AG09319 (cell line): ENCODE measurements around the gene TNKS1BP1.

Source experiments
- DNase-seq: peaks from one replicate; pipeline ENCODE4 v3.0.0-alpha.2; 2010; ENCODE audit warnings: low read depth; ENCODE audit errors: extremely low read depth
- CTCF ChIP-seq: IDR thresholded peaks from 2 replicates; pipeline ENCODE4 v1.5.1; 2011; ENCODE audit warnings: low read depth, mild to moderate bottlenecking, inconsistent platforms, low read length, moderate library complexity

TNKS1BP1 gene

DNA sequence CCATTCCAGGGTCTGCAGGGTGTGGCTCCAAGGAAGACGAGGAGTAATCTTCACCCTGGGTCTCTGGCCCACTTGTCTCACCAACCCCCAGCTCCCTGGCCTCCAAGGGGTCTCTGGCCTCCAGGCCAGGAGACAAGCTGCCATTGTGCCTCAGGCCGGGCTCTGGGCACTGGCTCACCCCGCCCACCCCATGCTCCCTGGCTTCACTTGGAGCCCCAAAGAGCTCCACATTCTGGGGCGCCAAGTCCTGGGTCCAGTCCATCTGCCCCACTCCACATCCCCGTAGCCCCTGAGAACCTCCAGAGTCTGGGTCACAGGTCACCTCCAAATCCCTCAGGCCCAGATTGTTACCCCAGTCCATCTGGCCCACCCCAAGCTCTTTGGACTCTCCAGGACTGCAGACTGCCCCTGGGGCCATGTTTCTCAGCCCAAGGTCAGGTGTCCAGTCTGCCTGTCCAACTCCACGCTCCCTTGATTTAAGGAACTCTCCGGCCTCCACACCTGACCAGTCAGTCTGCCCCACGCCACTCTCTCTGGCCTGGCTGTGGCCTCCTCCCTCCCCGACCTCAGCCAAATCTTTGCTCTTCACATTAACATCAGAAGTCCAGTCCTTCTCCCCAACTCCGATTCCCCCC is 16.2 kb downstream of the TNKS1BP1 start:
- TF ChIP-seq CTCF, result no peak
- DNase-seq, result no peak

GRCh38 chr11:57307666-57308270 is 17.0 kb downstream of the TNKS1BP1 start:
- DNase-seq, result no peak
- no peak for TF ChIP-seq CTCF

GRCh38 chr11:57306940-57307565 is 17.7 kb downstream of the TNKS1BP1 start:
- TF ChIP-seq CTCF, result no peak
- DNase-seq, result no peak

DNA sequence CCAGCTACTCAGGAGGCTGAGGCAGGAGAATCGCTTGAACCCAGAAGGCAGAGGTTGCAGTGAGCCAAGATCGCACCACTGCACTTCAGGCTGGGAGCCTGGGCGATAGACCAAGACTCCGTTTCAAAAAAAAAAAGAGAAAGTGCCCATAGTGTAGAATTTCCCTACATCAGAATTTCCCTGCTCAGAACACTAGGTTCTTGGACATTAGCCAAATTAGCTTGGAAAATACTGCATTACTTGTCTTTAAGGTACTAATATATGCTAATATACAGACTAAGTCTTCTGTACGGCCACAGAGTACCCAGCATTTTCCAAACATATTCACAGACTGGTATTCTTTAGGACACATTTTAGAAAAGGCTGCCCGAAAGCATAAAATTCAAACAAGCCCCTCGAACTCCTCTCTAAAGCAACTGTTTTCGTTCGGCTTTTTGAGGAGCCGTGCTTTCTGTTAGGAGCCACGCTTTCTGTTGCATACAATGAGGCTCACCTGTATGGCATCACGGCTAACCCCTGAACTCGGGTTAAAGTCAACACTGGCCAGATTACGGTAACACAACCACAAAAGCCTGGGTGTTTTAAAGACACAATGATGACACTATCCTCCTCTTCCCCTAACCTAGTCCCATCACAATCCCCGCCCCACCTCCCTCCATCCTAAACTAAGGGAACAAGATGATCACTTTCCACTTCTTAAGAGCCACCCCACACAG is 18.4 kb downstream of the TNKS1BP1 start:
- TF ChIP-seq CTCF, result no peak
- DNase-seq, result no peak

- DNase-seq, result no peak
These were observed 19.2 kb downstream of the TNKS1BP1 start for GRCh38 chr11:57305523-57305922.

DNA sequence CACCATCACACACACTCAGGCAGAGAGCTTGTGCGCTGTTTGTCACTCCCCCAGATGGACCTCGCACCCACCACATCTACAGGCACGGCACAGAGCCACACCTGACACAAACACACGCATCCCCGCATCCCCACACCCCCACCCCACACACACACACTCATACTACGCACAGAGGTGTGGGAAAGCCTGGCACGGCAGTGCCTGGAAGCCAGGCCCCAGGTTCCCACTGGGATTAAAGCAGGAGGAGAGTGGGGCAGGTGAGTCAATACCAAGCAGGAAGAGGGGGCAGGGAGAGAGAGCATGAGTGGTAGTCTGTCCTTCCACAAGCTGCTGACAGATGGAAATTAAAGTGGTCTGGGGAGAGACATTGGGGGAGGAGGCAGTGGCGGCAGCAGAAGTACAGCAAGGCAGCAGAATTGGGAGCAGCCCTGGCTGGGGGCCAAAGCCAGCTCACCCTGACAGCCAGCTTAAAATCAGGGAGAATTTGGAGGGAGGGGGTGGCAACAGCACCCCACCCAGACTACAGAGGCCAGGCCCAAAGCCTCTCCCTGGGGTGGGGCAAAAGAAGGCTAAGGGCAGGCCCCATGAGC is 20.7 kb downstream of the TNKS1BP1 start:
- TF ChIP-seq CTCF, result no peak
- no peak for DNase-seq

More at GRCh38 chr11:57305523-57305922, 19.2 kb downstream of the TNKS1BP1 start:
- TF ChIP-seq CTCF, result no peak
